GM12891 (cell line): ENCODE results near the gene PHTF1.

Experiments
- POLR2A ChIP-seq: IDR thresholded peaks from 2 replicates; pipeline ENCODE4 v1.6.1; 2011; ENCODE audit warnings: low read depth, low read length, control low read depth
- POLR2AphosphoS5 ChIP-seq: IDR thresholded peaks from 2 replicates; pipeline ENCODE4 v1.6.1; 2011; ENCODE audit warnings: low read depth, low read length, control low read depth
- TAF1 ChIP-seq: IDR thresholded peaks from 2 replicates; pipeline ENCODE4 v1.6.1; 2011; ENCODE audit warnings: low read depth, low read length, control low read depth

GRCh38 chr1:113652771-113653170, 106.5 kb downstream of the PHTF1 start:
- TF ChIP-seq POLR2AphosphoS5 = no peak
- no peak for TF ChIP-seq TAF1
- no peak for TF ChIP-seq POLR2A
